Fibroblast of the aortic adventitia (primary cell): ENCODE measurements around the gene LATS2. TPM values are rescaled to one million over a fixed set of nuclear protein-coding genes. Genes with fewer than 3 reads are reported as not detected.
A peak's percentile ranks its signal among the peaks of the same experiment; 100 is the strongest.
"Not testable (repeated sequence)": the region's sequence is repeated elsewhere in the genome, so short reads cannot be mapped to it uniquely, and the experiment has no call there.

ENCODE experiments used
- DNase-seq: peaks from one replicate; pipeline ENCODE4 v3.0.0-alpha.2; 2010; ENCODE audit warnings: low read depth
- H3K4me3 ChIP-seq: 2 replicates; pipeline ENCODE4 v1.5.1; 2011; ENCODE audit warnings: low read depth, mild to moderate bottlenecking, control low read depth, low read length, moderate library complexity
- CTCF ChIP-seq: IDR thresholded peaks from 2 replicates; pipeline ENCODE4 v1.5.1; 2011; ENCODE audit warnings: mild to moderate bottlenecking, low read length, control low read depth, inconsistent platforms; ENCODE audit not compliant: insufficient read depth
- total RNA-seq: library from RNA; depleted of rRNA; stranded (reverse); fragments of >200 nt; gene quantifications from 2 replicates; pipeline ENCODE4 v1.2.3, GENCODE V29; 2012; ENCODE audit warnings: low replicate concordance

The LATS2 gene
- total RNA-seq, 1 donor = 19.3 TPM

- DNase-seq = no peak
- H3K4me3 ChIP-seq = no peak overlapping the region
- TF ChIP-seq CTCF = no peak
These were observed 88.7 kb downstream of the LATS2 start for GRCh38 chr13:20972731-20973130.

GRCh38 chr13:20969182-20969581, 92.2 kb downstream of the LATS2 start:
- peak; percentile 28 for DNase-seq
- H3K4me3 ChIP-seq = no peak overlapping the region
- TF ChIP-seq CTCF = no peak

GRCh38 chr13:20968745-20969144, 92.6 kb downstream of the LATS2 start:
- no peak overlapping the region for H3K4me3 ChIP-seq
- no peak for TF ChIP-seq CTCF
- no peak for DNase-seq

- DNase-seq = no peak
- TF ChIP-seq CTCF = no peak
- no peak overlapping the region for H3K4me3 ChIP-seq
These were observed 94.0 kb downstream of the LATS2 start for GRCh38 chr13:20967340-20967739.

- peak; percentile 17 for DNase-seq
- no peak overlapping the region for H3K4me3 ChIP-seq
- TF ChIP-seq CTCF = no peak
These were observed 96.5 kb downstream of the LATS2 start for GRCh38 chr13:20964904-20965303.

GRCh38 chr13:20961663-20962062, 99.7 kb downstream of the LATS2 start:
- DNase-seq = not testable (repeated sequence)

GRCh38 chr13:20960663-20961309, 100.6 kb downstream of the LATS2 start:
- no peak overlapping the region for H3K4me3 ChIP-seq
- no peak for DNase-seq
- no peak for TF ChIP-seq CTCF

More at GRCh38 chr13:20961663-20962062, 99.7 kb downstream of the LATS2 start:
- not testable (repeated sequence) for H3K4me3 ChIP-seq

GRCh38 chr13:20957049-20957620, 104.3 kb downstream of the LATS2 start:
- H3K4me3 ChIP-seq = not testable (repeated sequence)
- DNase-seq = peak; percentile 72
